GM18507 (cell line): ENCODE data around the gene OR2D3.
"Not testable (repeated sequence)": the region's sequence is repeated elsewhere in the genome, so short reads cannot be mapped to it uniquely, and the experiment has no call there.

Source experiments
- DNase-seq: peaks from one replicate; pipeline ENCODE4 v3.0.0; 2011; ENCODE audit warnings: low read depth; ENCODE audit not compliant: insufficient read length; ENCODE audit errors: extremely low spot score
- FAIRE-seq: peaks from 2 replicates; lab custom pipeline; 2011; peaks lifted over from hg19 to GRCh38; lab: Jason Lieb, UNC

Gene OR2D3

DNA sequence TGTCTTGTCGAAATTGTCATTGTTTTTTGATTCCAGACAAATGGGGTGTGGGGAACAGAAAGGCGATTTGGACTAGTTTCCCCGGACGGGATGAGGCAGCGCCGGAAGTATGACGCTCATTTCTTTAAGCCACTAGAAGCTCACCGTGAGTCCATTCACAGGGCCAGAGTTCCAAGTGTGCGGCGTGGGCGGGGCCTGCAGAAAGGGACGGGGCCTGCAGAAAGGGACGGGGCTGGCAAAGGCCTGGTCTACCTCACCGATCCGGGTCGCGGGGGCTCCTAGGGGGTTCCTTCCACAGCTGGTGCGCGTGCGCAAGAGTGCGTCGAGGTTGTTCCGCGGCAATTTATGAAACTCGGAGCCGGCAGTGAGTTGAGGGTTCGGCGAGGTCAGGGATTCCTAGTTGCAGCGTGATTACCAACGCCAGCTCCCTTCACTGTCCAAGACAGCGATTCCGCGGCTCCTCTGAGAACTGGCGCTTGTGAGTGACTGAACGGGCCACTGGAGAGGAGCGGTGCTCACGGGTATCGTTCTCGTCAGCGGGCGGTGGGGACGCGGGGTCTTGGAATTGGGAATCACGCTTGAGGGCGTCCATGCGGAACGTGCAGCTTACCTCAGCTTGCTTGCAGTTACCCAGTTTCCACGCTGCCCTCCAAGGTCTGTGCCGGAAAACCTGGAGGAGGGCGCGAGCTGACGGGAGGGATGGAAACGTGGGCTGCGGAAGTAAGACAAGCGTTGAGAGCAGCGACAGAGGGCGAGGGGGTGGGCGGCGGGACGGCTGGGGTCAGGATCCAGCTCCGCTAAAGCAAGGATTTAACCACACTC, 5.6 kb downstream of the OR2D3 start, which contains the start of gene ZNF215:
Gene ZNF215, plus strand, starts transcription at position 219 of the 822 bp plus-strand sequence. CDS start 5,847 bp downstream, outside the sequence.
- DNase-seq = peak; percentile 40
- peak; percentile 90 for FAIRE-seq

- FAIRE-seq = peak; percentile 78
- no peak for DNase-seq
Observed at GRCh38 chr11:6927030-6927617, 6.3 kb downstream of the OR2D3 start.

- DNase-seq (no peak), FAIRE-seq (no peak)
Observed at GRCh38 chr11:6928916-6929315, 8.1 kb downstream of the OR2D3 start.

DNA sequence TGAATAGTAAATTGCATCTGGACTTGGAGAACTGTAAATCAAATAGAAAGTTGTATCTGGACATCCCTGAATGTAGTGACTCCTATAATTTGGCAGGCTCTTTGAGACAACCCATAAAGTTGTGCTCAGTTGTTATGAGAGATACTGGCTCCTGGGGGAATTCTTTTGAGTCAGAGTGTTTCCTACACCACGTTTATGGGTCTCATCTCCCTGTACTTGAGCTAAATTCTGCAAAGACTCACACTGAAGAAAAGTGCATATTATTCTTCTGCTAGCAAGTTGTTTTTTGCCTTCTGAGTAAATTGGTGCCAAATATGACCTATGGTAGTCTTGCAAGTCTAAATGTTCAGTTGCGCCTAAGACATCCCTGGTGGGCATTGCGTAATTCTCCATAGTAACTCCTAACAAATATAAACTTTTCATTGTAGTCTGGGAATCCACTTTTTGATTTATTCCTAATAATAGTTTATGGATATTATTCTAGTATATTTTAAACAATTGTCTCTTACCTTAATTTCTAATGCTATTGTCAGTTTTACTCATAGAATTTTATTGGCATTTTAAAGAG, 10.4 kb downstream of the OR2D3 start:
- FAIRE-seq (no peak), DNase-seq (no peak)

- DNase-seq (no peak), FAIRE-seq (no peak)
Observed at GRCh38 chr11:6932145-6932544, 11.3 kb downstream of the OR2D3 start.

- DNase-seq (no peak), FAIRE-seq (no peak)
Observed at GRCh38 chr11:6941970-6942369, 21.2 kb downstream of the OR2D3 start.

GRCh38 chr11:6943131-6943530, 22.3 kb downstream of the OR2D3 start:
- no peak for DNase-seq
- FAIRE-seq = no peak

GRCh38 chr11:6954248-6954647, 33.4 kb downstream of the OR2D3 start:
- DNase-seq, FAIRE-seq: not testable (repeated sequence)

DNA sequence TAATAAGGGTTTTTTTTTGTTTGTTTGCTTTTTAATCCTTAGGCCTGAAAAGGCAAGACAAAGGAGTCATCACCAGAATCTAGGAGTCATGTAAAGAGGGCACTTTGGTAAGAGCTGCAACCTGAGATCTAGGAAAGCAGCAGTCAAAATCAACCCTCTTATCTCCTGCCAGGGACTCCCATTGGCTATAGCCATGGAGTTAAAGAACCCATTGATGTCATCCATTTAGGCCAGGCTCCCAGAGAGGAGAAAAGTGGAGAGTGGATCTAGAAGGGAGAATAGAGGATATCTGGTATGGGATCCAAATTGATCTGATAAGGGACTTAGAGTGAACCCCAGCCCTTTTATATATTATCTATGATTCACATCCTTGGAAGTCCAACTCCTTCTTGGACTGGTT, 41.3 kb downstream of the OR2D3 start:
- no peak for DNase-seq
- no peak for FAIRE-seq

- DNase-seq = no peak
- no peak for FAIRE-seq
Observed at GRCh38 chr11:6962673-6963072, 41.9 kb downstream of the OR2D3 start.

DNA sequence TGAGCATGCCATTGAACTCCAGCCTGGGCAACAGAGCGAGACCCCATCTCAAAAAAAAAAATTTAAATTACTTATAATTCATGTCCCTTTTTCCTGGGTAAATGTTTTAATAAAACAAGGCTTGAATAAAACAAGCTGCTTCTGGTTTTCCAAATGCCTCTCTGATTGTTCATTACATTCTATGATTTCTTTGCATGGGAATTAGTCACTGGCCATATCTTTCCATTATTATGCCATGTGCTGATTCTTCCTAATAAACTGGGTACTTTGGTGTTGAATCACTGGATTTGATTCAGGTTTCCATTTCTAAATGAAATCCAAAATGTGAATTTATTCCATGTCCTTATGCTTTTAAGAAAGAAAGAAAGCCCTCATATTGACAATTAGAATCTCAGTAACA, 48.0 kb downstream of the OR2D3 start:
- DNase-seq (no peak), FAIRE-seq (no peak)

- not testable (repeated sequence) for DNase-seq, FAIRE-seq
Observed at GRCh38 chr11:6969854-6970253, 49.1 kb downstream of the OR2D3 start.
